H9 (cell line): Measurements from ENCODE around the gene APOL2. TPM values are rescaled to one million over a fixed set of nuclear protein-coding genes. Genes with fewer than 3 reads are reported as not detected.

Experiments used
- DNase-seq: peaks from one replicate; pipeline ENCODE4 v3.0.0-alpha.2; 2017
- H2AFZ ChIP-seq: one replicate; pipeline ENCODE4 v1.6.1; 2013; ENCODE audit warnings: mild to moderate bottlenecking, low read length, control low read depth, moderate library complexity
- H2AK5ac ChIP-seq: 2 replicates; pipeline ENCODE4 v1.6.1; 2013; ENCODE audit warnings: low read length, control low read depth, mixed read lengths; ENCODE audit not compliant: insufficient read length
- H2BK120ac ChIP-seq: one replicate; pipeline ENCODE4 v1.6.1; 2013; ENCODE audit warnings: low read depth, mild to moderate bottlenecking, low read length, control low read depth, inconsistent platforms; ENCODE audit not compliant: poor library complexity, severe bottlenecking
- H2BK12ac ChIP-seq: 2 replicates; pipeline ENCODE4 v1.6.1; 2013; ENCODE audit warnings: low read length, control low read depth, mixed read lengths, low read depth; ENCODE audit not compliant: insufficient read length
- H2BK15ac ChIP-seq: 2 replicates; pipeline ENCODE4 v1.6.1; 2013; ENCODE audit warnings: low read depth, low read length, control low read depth
- H2BK20ac ChIP-seq: one replicate; pipeline ENCODE4 v1.6.1; 2013; ENCODE audit warnings: low read depth, mild to moderate bottlenecking, low read length, control low read depth, inconsistent platforms; ENCODE audit not compliant: poor library complexity, severe bottlenecking
- H2BK5ac ChIP-seq: 2 replicates; pipeline ENCODE4 v1.6.1; 2013; ENCODE audit warnings: low read length, control low read depth, mixed read lengths; ENCODE audit not compliant: insufficient read length
- H3K14ac ChIP-seq: 2 replicates; pipeline ENCODE4 v1.6.1; 2013; ENCODE audit warnings: low read length, control low read depth; ENCODE audit not compliant: insufficient read depth
- H3K18ac ChIP-seq: 2 replicates; pipeline ENCODE4 v1.6.1; 2013; ENCODE audit warnings: low read depth, mild to moderate bottlenecking, mixed read lengths, low read length, control low read depth; ENCODE audit not compliant: insufficient read length
- H3K23ac ChIP-seq: 2 replicates; pipeline ENCODE4 v1.6.1; 2013; ENCODE audit warnings: low read length, control low read depth, mixed read lengths, low read depth; ENCODE audit not compliant: insufficient read length
- H3K23me2 ChIP-seq: 2 replicates; pipeline ENCODE4 v1.6.1; 2013; ENCODE audit warnings: low read depth, mild to moderate bottlenecking, mixed read lengths, low read length, control low read depth; ENCODE audit not compliant: insufficient read length, poor library complexity, severe bottlenecking
- H3K27ac ChIP-seq: 2 replicates; pipeline ENCODE4 v1.5.1; 2013; ENCODE audit warnings: low read length, control low read depth, mixed read lengths, low read depth; ENCODE audit not compliant: insufficient read length
- H3K27me3 ChIP-seq: 2 replicates; pipeline ENCODE4 v1.6.1; 2013; ENCODE audit warnings: low read length, control low read depth, inconsistent platforms; ENCODE audit not compliant: insufficient read depth
- H3K4ac ChIP-seq: 2 replicates; pipeline ENCODE4 v1.6.1; 2013; ENCODE audit warnings: low read depth, mild to moderate bottlenecking, control low read depth, inconsistent platforms, low read length, moderate library complexity
- H3K4me1 ChIP-seq: 2 replicates; pipeline ENCODE4 v1.6.1; 2013; ENCODE audit warnings: low read length, control low read depth, inconsistent platforms; ENCODE audit not compliant: insufficient read depth
- H3K4me2 ChIP-seq: 2 replicates; pipeline ENCODE4 v1.6.1; 2013; ENCODE audit warnings: low read length, control low read depth, mixed read lengths; ENCODE audit not compliant: insufficient read length, insufficient read depth
- H3K56ac ChIP-seq: 2 replicates; pipeline ENCODE4 v1.6.1; 2013; ENCODE audit warnings: low read depth, mild to moderate bottlenecking, mixed read lengths, low read length, control low read depth; ENCODE audit not compliant: insufficient read length
- H3K79me1 ChIP-seq: 2 replicates; pipeline ENCODE4 v1.6.1; 2013; ENCODE audit warnings: low read depth, mild to moderate bottlenecking, moderate library complexity, low read length, control low read depth, inconsistent platforms; ENCODE audit not compliant: insufficient read depth, poor library complexity, severe bottlenecking
- H3K79me2 ChIP-seq: 2 replicates; pipeline ENCODE4 v1.6.1; 2013; ENCODE audit warnings: low read length, control low read depth, inconsistent platforms; ENCODE audit not compliant: insufficient read depth
- H3K9ac ChIP-seq: 2 replicates; pipeline ENCODE4 v1.6.1; 2013; ENCODE audit warnings: low read length, control low read depth, mixed read lengths; ENCODE audit not compliant: insufficient read length; ENCODE audit errors: extremely low read depth
- H3K9me3 ChIP-seq: one replicate; pipeline ENCODE4 v1.6.1; 2013; ENCODE audit warnings: low read depth, low read length, inconsistent platforms; ENCODE audit not compliant: control insufficient read depth
- H3T11ph ChIP-seq: one replicate; pipeline ENCODE4 v1.6.1; 2013; ENCODE audit warnings: mild to moderate bottlenecking, low read length, control low read depth, inconsistent platforms
- H4K20me1 ChIP-seq: one replicate; pipeline ENCODE4 v1.6.1; 2013; ENCODE audit not compliant: control insufficient read depth, insufficient read length, insufficient read depth
- H4K5ac ChIP-seq: 2 replicates; pipeline ENCODE4 v1.6.1; 2013; ENCODE audit warnings: low read depth, mild to moderate bottlenecking, mixed read lengths, low read length, control low read depth; ENCODE audit not compliant: insufficient read length
- H4K8ac ChIP-seq: replicated peaks from 2 replicates; pipeline ENCODE4 v1.6.1; 2013; ENCODE audit warnings: low read length, control low read depth, mixed read lengths, low read depth; ENCODE audit not compliant: insufficient read length
- H4K91ac ChIP-seq: 2 replicates; pipeline ENCODE4 v1.6.1; 2013; ENCODE audit warnings: low read depth, mild to moderate bottlenecking, moderate library complexity, mixed read lengths, low read length, control low read depth; ENCODE audit not compliant: insufficient read length
- H3K27ac Mint-ChIP-seq, 3 experiments: 2 replicates in 2 of 3; 3 replicates in 1 of 3; pipeline ENCODE4 v1.8.0; 2020 to 2021; ENCODE audit warnings: mixed read lengths in 3 of 3, mild to moderate bottlenecking in 1 of 3, moderate library complexity in 1 of 3
- H3K27me3 Mint-ChIP-seq: 2 replicates; pipeline ENCODE4 v1.8.0; 2021; ENCODE audit warnings: low read depth, mild to moderate bottlenecking, moderate library complexity, mixed read lengths
- H3K36me3 Mint-ChIP-seq, 3 experiments: 2 replicates in 2 of 3; 3 replicates in 1 of 3; pipeline ENCODE4 v1.8.0; 2020 to 2021; ENCODE audit warnings: low read depth in 3 of 3, mixed read lengths in 3 of 3; ENCODE audit not compliant: insufficient read depth in 1 of 3
- H3K4me1 Mint-ChIP-seq, 2 experiments: 2 replicates each; pipeline ENCODE4 v1.8.0; 2020; ENCODE audit warnings: mixed read lengths in 2 of 2
- H3K4me3 Mint-ChIP-seq, 2 experiments: 2 replicates in 1 of 2; 3 replicates in 1 of 2; pipeline ENCODE4 v1.8.0; 2020 to 2021; ENCODE audit warnings: mild to moderate bottlenecking in 2 of 2, mixed read lengths in 2 of 2, moderate library complexity in 1 of 2
- H3K9me3 Mint-ChIP-seq, 2 experiments: 2 replicates in 1 of 2; 3 replicates in 1 of 2; pipeline ENCODE4 v1.8.0; 2020; ENCODE audit warnings: mild to moderate bottlenecking in 2 of 2, mixed read lengths in 2 of 2, moderate library complexity in 1 of 2
- CTCF ChIP-seq: fragments of 200-600 bp; sonication (generic); conservative IDR thresholded peaks from 3 replicates; pipeline ENCODE4 v1.8.0; 2021; ENCODE audit warnings: antibody characterized with exemption, mild to moderate bottlenecking
- total RNA-seq: library from RNA; stranded (reverse); gene quantifications from 2 replicates; pipeline ENCODE4 v1.2.1, GENCODE V29; 2021

Gene APOL2
- total RNA-seq, 1 experiment from 2014 or later = 15.6 TPM

GRCh38 chr22:36212901-36213300 lies 26.4 kb downstream of the APOL2 start:
- H3K4me3 Mint-ChIP-seq = no peak overlapping the region
- Histone ChIP-seq H3K4me2 (no peak overlapping the region), H4K5ac (no peak overlapping the region), H3K23ac (no peak overlapping the region), H2BK12ac (no peak overlapping the region), H2BK20ac (no peak overlapping the region), H4K8ac (no peak overlapping the region), H3K9ac (no peak overlapping the region), H3K23me2 (no peaks in the 10 kb centered on the region), H2BK15ac (no peak overlapping the region), H2BK120ac (no peak overlapping the region), H4K91ac (no peak overlapping the region), H3K4me1 (no peaks in the 10 kb centered on the region), H2AK5ac (no peak overlapping the region), H2AFZ (no peak overlapping the region), H3K4ac (no peak overlapping the region), H3K9me3 (no peaks in the 10 kb centered on the region), H3K79me1 (no peaks in the 10 kb centered on the region), H2BK5ac (no peak overlapping the region), H3K14ac (no peak overlapping the region), H3K56ac (no peak overlapping the region), H3K27me3 (no peaks in the 10 kb centered on the region), H3K27ac (no peak overlapping the region), H3T11ph (no peak overlapping the region), H3K18ac (no peak overlapping the region), H4K20me1 (no peaks in the 10 kb centered on the region), H3K79me2 (no peaks in the 10 kb centered on the region)
- H3K4me1 Mint-ChIP-seq = peaks cover 0 to 3% of the 10 kb centered on the region in 2 experiments; a peak in 1 of 4 replicates
- peaks cover 9 to 24% of the 10 kb centered on the region in 2 experiments for H3K9me3 Mint-ChIP-seq
- no peak for TF ChIP-seq CTCF
- H3K36me3 Mint-ChIP-seq = no peaks in the 10 kb centered on the region; a peak in 2 of 7 replicates
- DNase-seq = no peak
- H3K27me3 Mint-ChIP-seq = peaks cover 25% of the 10 kb centered on the region
- H3K27ac Mint-ChIP-seq = no peak overlapping the region
